Tongue (tissue), 2 donors: ENCODE data around the gene SLC35F1. TPM values are rescaled to one million over a fixed set of nuclear protein-coding genes. Genes with fewer than 3 reads are reported as not detected.
A peak's percentile ranks its signal among the peaks of the same experiment; 100 is the strongest.

ENCODE experiments used
- DNase-seq: peaks from one replicate; pipeline ENCODE4 v3.0.0-alpha.2; 2015
- total RNA-seq: library from RNA; depleted of rRNA; stranded (reverse); fragments of >200 nt; gene quantifications from one replicate; pipeline ENCODE4 v1.2.3, GENCODE V29; 2014

The SLC35F1 gene
- total RNA-seq, 1 donor from 2014 or later = 6.3 TPM

GRCh38 chr6:118316796-118317384 is 409.8 kb downstream of the SLC35F1 start:
- no peak for DNase-seq

GRCh38 chr6:118317581-118318563 is 410.8 kb downstream of the SLC35F1 start:
- peak; percentile 54 for DNase-seq

GRCh38 chr6:118318648-118319047 is 411.6 kb downstream of the SLC35F1 start:
- DNase-seq = no peak

- DNase-seq = no peak
These were observed 412.4 kb downstream of the SLC35F1 start for GRCh38 chr6:118319416-118319815.

GRCh38 chr6:118319894-118320649 is 413.0 kb downstream of the SLC35F1 start:
- DNase-seq = no peak

GRCh38 chr6:118320652-118321051 is 413.6 kb downstream of the SLC35F1 start:
- peak; percentile 28 for DNase-seq

- no peak for DNase-seq
These were observed 417.1 kb downstream of the SLC35F1 start for GRCh38 chr6:118324116-118324515.

GRCh38 chr6:118325220-118325860 is 418.3 kb downstream of the SLC35F1 start:
- no peak for DNase-seq

GRCh38 chr6:118326712-118327111 is 419.6 kb downstream of the SLC35F1 start:
- no peak for DNase-seq

GRCh38 chr6:118327237-118327636 is 420.2 kb downstream of the SLC35F1 start:
- no peak for DNase-seq

GRCh38 chr6:118333772-118334171 is 426.7 kb downstream of the SLC35F1 start:
- peak; percentile 52 for DNase-seq

GRCh38 chr6:118334634-118335033 is 427.6 kb downstream of the SLC35F1 start:
- DNase-seq = peak; percentile 40

GRCh38 chr6:118335325-118335816 is 428.3 kb downstream of the SLC35F1 start:
- peak; percentile 51 for DNase-seq

GRCh38 chr6:118344014-118344670 is 437.1 kb downstream of the SLC35F1 start:
- no peak for DNase-seq

GRCh38 chr6:118350881-118351430 is 443.9 kb downstream of the SLC35F1 start:
- DNase-seq = peak; percentile 46

- DNase-seq = no peak
These were observed 446.5 kb downstream of the SLC35F1 start for GRCh38 chr6:118353564-118353963.

- no peak for DNase-seq
These were observed 447.6 kb downstream of the SLC35F1 start for GRCh38 chr6:118354641-118355040.

GRCh38 chr6:118356054-118356453 is 449.0 kb downstream of the SLC35F1 start:
- no peak for DNase-seq

- no peak for DNase-seq
These were observed 449.6 kb downstream of the SLC35F1 start for GRCh38 chr6:118356686-118357085.
